Right ventricle myocardium inferior (tissue), 1 donor: Measurements from ENCODE around the gene PTCSC3. TPM values are rescaled to one million over a fixed set of nuclear protein-coding genes. Genes with fewer than 3 reads are reported as not detected.
"Not testable (repeated sequence)": the region's sequence is repeated elsewhere in the genome, so short reads cannot be mapped to it uniquely, and the experiment has no call there.

Source experiments
- ATAC-seq: fragments of 200-7000 bp; cut with Tn5 transposase; one replicate; pipeline ENCODE4 v1.9.1; 2020; ENCODE audit warnings: mild to moderate bottlenecking, moderate library complexity
- DNase-seq: peaks from one replicate; pipeline ENCODE4 v3.0.0; 2021; ENCODE audit errors: missing footprints
- intact Hi-C: fragments of 100-400 bp; cut with DNase I; formaldehyde crosslinking; loops from one replicate; pipeline ENCODE4 v1.11.0; 2022
- total RNA-seq: library from RNA; stranded (reverse); fragmentation: NEBNext Ultra II Directional; extraction: Animal tissue kit (Norgen Biotek cat#: 25700); gene quantifications from one replicate; pipeline ENCODE4 v1.2.1, GENCODE V29; 2021
- donor health status: DM: no; HTN: yes; CAD: no; lungs with severe emphysema.

The PTCSC3 gene
- total RNA-seq, 1 donor from 2014 or later, result not detected

GRCh38 chr14:36181417-36181816 lies 4.9 kb upstream of the PTCSC3 start:
- DNase-seq (no peak), ATAC-seq (no peak)
- intact Hi-C loops, result no loop called here

- intact Hi-C loops, result no loop called here
- ATAC-seq (no peak), DNase-seq (no peak)
These were observed 967 bp upstream of the PTCSC3 start for GRCh38 chr14:36177489-36177888.

GRCh38 chr14:36174767-36175424 lies 1.6 kb downstream of the PTCSC3 start:
- intact Hi-C loops, result no loop called here
- no peak for DNase-seq
- ATAC-seq, result no peak

DNA sequence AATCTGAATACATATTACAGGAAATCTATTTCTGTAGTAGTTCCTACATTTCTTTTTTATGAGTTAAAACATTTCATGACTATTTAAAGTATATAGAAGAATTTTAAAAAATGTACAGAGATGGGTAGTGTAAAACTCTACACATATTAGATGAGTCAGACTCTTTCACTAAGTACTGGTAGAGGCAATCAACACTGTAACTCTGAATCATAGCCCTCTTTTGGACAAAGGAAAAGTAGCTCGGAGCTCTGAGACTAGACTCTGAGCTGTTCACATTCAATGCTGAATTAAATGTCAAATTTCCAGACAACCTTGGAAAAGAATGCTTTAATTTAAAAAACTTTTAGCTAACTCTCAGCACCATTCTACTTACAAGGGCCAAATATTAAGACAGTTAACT lies 3.4 kb downstream of the PTCSC3 start:
- DNase-seq, result no peak
- no peak for ATAC-seq
- intact Hi-C loops, result no loop called here

DNA sequence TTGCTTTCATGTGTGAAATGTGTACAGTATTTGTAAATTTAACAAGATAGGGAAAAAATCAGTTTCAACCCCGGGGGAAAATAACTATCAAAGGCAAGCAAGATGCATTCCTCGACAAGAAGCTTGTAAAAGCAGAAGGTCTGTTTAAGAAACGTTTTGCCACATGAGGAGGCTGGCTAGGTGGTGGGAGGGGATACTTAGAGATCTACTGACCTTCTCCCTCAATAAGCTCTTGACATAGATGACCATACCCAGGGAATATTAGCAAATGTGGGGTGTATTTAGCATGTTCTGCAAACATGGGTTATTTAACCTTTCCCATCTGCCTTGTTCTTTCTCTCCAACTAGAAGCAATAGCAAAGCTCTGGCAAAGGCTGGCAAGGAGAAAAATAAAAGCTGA lies 4.9 kb downstream of the PTCSC3 start:
- ATAC-seq (no peak), DNase-seq (no peak)
- intact Hi-C loops, result loop anchor here (1.0 kb wide), 1 partner anchor 20 kb away; no protein-coding TSS in a partner anchor

DNA sequence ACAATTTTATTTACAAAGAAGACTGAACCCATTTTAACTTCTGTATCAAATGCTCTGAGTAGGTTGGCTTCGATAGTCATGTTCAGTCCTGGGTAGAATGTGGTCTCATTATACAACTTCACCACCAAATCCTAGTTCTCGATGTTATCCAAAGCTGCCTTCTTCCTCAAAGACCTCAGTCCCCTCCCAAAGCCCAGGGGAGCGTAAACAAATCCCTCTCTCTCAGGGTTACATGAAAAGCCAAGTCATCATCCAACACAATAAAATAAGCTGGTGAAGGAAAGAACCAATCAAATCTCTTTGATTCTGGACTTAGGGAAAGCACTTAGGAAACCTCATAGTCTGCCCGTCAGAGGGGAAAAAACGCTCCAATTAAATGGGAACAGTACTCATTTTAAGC lies 9.1 kb downstream of the PTCSC3 start:
- DNase-seq (no peak), ATAC-seq (no peak)
- intact Hi-C loops, result no loop called here

- no peak for ATAC-seq
These were observed 13.1 kb downstream of the PTCSC3 start for GRCh38 chr14:36163451-36163850.

GRCh38 chr14:36162267-36162666 lies 14.3 kb downstream of the PTCSC3 start:
- intact Hi-C loops, result no loop called here
- DNase-seq (no peak), ATAC-seq (no peak)

More at GRCh38 chr14:36163451-36163850, 13.1 kb downstream of the PTCSC3 start:
- no peak for DNase-seq
- intact Hi-C loops, result no loop called here

- no peak for DNase-seq
- ATAC-seq, result no peak
These were observed 14.7 kb downstream of the PTCSC3 start for GRCh38 chr14:36161776-36162175.

GRCh38 chr14:36151335-36151734 lies 25.2 kb downstream of the PTCSC3 start:
- no peak for ATAC-seq
- DNase-seq, result no peak
- intact Hi-C loops, result loop anchor here (1.0 kb wide), 1 partner anchor 20 kb away; no protein-coding TSS in a partner anchor

More at GRCh38 chr14:36161776-36162175, 14.7 kb downstream of the PTCSC3 start:
- intact Hi-C loops, result no loop called here

DNA sequence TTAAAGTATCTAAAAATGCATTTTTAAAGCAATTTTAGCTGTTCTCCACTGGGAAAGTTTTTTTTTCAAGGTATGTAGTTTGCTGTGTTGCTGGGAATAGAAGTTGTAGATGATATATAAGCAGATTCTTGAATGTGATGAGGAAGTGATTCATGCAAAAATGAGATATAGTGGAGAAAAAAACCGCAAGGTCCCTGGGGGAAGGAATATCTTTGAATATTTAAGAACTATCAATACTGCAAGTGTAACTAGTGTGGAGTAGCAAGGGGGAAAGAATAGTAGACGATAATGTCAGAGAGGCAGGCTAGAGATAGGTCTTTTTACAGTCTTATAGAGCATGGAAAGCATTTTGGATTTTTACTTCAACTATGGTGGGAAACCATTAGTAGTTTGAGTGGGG lies 42.5 kb downstream of the PTCSC3 start:
- intact Hi-C loops, result no loop called here
- no peak for ATAC-seq

GRCh38 chr14:36132826-36133225 lies 43.7 kb downstream of the PTCSC3 start:
- DNase-seq, result no peak
- intact Hi-C loops, result no loop called here
- ATAC-seq, result no peak

More for the DNA sequence above, 42.5 kb downstream of the PTCSC3 start:
- DNase-seq, result no peak

DNA sequence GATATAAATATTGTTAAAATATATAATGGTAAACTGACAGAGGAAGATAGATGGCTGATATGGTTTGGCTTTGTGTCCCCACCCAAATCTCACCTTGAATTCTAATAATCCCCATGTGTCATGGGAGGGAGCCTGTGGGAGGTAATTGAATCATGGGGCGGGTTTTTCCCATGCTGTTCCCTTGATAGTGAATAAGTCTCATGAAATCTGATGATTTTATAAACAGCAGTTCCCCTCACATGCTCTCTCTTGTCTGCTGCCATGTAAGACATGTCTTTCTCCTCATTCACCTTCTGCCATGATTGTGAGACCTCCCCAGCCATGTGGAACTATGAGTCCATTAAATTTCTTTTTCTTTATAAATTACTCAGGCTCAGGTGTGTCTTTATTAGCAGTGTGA lies 46.3 kb downstream of the PTCSC3 start:
- DNase-seq, result no peak
- intact Hi-C loops, result no loop called here
- no peak for ATAC-seq

- DNase-seq (no peak), ATAC-seq (no peak)
- intact Hi-C loops, result no loop called here
These were observed 47.3 kb downstream of the PTCSC3 start for GRCh38 chr14:36129181-36129580.

DNA sequence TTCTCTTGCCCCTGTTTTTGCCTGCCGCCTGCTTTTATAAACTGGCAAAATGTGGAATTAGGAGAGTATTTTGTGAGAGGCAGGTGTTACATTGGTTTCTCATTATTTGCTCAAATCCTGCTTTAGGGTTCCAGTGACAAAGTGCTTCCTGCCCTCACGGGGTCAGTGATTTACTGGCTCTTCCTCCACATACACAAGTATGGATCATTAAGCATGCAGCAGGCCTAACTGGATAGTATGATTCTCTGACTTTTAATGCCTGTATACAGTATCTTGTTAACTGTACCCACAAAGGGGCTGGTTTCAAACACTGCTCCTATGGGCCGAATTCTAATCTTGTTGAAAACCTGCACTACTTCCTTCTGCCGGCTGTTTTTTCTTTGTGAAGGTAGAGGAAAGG lies 63.2 kb downstream of the PTCSC3 start:
- DNase-seq (no peak), ATAC-seq (no peak)
- intact Hi-C loops, result no loop called here

DNA sequence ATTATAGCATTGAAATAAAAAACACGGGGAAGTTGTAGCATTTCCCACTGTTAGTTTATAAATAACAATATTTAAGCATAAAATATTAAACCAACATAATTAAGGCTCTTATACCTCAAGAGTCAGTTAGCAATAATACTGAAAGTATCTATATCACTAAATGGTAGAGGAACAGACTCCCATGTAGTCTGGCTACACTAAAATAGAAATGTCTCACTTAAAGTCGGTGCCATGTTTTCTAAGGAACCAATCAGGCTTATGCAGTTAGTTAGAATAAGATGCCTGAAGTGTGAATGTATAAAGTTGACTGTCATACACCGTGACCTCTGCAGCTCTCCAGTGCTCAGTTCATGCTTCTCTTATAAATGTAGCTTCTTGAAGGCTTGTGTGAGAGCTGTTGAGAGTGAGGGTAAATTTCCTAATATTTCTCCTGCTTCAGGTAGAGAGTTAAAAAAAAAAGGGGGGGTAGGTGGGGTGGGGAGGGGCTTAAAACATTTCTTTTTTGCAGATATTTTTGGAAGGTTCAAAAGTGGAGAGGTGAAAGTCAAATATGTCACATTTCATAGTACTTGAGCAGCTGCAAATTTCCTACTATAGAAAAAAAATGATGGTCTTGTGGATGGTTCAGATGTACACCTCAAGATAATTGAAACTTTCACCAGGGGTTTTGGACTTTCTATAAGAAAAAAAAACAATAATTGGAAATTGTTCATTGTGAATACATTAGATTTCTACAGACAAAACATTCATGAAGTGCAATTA lies 64.5 kb downstream of the PTCSC3 start:
- intact Hi-C loops, result no loop called here
- ATAC-seq, result no peak
- DNase-seq, result no peak

DNA sequence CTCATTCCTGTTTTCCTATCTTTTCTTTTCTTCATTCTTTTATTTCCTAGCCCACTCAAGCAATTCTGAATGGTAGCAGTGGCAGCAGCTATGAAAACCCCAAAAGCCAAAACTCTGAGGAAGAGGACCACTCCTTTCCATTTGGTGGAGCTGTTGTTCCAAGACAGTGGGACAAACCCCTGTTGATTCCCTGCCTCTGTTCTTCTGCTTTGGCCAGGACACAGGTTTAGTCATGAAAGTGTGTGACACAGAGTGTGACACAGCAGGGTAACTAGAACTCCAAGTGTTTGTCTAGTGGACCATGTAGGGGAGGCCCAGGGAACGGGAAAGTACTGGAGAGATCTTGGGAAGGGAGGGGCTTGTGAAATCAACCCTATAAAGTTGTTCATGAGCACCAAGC lies 71.1 kb downstream of the PTCSC3 start:
- ATAC-seq, result no peak
- DNase-seq, result no peak
- intact Hi-C loops, result no loop called here

GRCh38 chr14:36104258-36104657 lies 72.3 kb downstream of the PTCSC3 start:
- DNase-seq, ATAC-seq, intact Hi-C loops: not testable (repeated sequence)

DNA sequence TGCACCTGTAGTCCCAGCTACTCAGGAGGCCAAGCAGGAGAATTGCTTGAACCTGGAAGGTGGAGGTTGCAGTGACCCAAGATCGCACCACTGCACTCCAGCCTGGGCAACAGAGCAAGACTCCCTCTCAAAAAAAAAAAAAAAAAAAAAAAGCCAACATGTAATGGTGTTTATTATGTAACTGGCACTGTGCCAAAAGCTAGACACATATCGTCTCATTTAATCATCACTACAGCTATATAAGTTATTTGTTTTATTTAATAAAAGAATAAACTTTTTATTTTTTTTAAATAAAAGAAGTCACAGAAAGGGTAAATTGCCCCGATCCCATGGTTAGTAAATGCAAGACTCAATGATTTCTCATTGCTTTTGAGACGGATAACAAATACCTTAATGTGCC lies 76.9 kb downstream of the PTCSC3 start:
- DNase-seq (no peak), ATAC-seq (no peak)

DNA sequence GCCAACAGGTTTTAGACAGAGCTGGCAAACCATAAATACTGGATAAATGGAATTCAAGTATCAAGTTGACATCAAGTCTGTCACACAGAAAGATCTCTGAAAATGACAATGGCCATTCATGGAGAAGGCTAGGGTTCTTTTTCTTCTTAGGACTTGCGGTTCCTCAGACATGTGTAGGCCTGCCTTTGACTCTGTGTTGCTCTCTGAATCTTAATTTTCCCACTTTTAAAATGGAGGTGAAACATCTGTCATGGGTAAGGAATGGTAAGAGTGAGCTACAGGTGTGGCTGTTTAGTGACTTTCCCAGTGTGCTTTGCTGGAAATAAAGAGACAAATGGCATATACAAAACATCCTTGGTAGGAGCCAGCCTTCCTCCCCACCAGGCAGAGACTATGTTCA lies 79.2 kb downstream of the PTCSC3 start:
- DNase-seq, result no peak
- intact Hi-C loops, result no loop called here
- ATAC-seq, result no peak

More for the DNA sequence above, 76.9 kb downstream of the PTCSC3 start:
- intact Hi-C loops, result no loop called here
